Measurements from ENCODE around the gene CLSTN2.

Gene CLSTN2

GRCh38 chr3:140308535-140308934 is 373.6 kb downstream of the CLSTN2 start:
- Histone ChIP-seq H3K4me3 (ENCODE audit: low read length) (no peak overlapping the region), H3K9me3 (replicated peaks; ENCODE audit: low read length) (no peaks in the 10 kb centered on the region), H3K36me3 (ENCODE audit: insufficient read depth, low read length) (no peaks in the 10 kb centered on the region), H3K9ac (ENCODE audit: low read depth, low read length) (no peak overlapping the region), H3K4me2 (ENCODE audit: low read length) (no peak overlapping the region), H3K27me3 (ENCODE audit: control insufficient read depth, insufficient read depth, low read length) (peaks cover 3% of the 10 kb centered on the region), H3K4me1 (ENCODE audit: control insufficient read depth, insufficient read depth, low read length) (no peaks in the 10 kb centered on the region)

- no peak overlapping the region for H3K4me3 ChIP-seq (ENCODE audit: low read length)
- peaks cover 7% of the 10 kb centered on the region for H3K27me3 ChIP-seq (ENCODE audit: control insufficient read depth, insufficient read depth, low read length)
- H3K9ac ChIP-seq (ENCODE audit: low read depth, low read length): no peak overlapping the region
- H3K4me2 ChIP-seq (ENCODE audit: low read length): no peak overlapping the region
- no peaks in the 10 kb centered on the region for H3K4me1 ChIP-seq (ENCODE audit: control insufficient read depth, insufficient read depth, low read length)
- H3K36me3 ChIP-seq (ENCODE audit: insufficient read depth, low read length): no peaks in the 10 kb centered on the region
- no peaks in the 10 kb centered on the region for H3K9me3 ChIP-seq (replicated peaks; ENCODE audit: low read length)
Measured at GRCh38 chr3:140311428-140311827, 376.4 kb downstream of the CLSTN2 start.

DNA sequence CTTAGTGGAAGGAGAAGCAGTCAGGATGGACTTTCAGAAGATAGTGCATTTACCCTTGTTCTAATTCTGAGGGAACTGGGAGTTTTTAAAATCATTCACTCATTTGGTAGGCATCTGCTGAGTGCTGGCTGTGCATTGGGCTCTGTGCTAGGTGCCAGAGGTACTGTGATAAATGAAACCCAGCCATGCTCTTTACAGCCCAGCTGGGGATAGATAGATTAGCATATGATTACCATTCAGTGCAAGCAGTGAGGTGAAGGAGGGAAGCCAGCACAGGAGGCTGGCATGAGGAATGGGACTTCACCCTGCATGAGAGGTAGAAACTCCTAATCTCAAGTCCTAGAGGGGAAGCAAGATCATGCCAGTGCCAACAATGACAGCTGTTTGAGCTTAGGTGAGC is 381.0 kb downstream of the CLSTN2 start:
- H3K9me3 ChIP-seq (replicated peaks; ENCODE audit: low read length): no peaks in the 10 kb centered on the region
- no peaks in the 10 kb centered on the region for H3K36me3 ChIP-seq (ENCODE audit: insufficient read depth, low read length)
- no peaks in the 10 kb centered on the region for H3K4me1 ChIP-seq (ENCODE audit: control insufficient read depth, insufficient read depth, low read length)
- H3K27me3 ChIP-seq (ENCODE audit: control insufficient read depth, insufficient read depth, low read length): peaks cover 13% of the 10 kb centered on the region
- H3K4me3 ChIP-seq (ENCODE audit: low read length): no peak overlapping the region
- no peak overlapping the region for H3K9ac ChIP-seq (ENCODE audit: low read depth, low read length)
- H3K4me2 ChIP-seq (ENCODE audit: low read length): no peak overlapping the region

GRCh38 chr3:140316466-140316865 is 381.5 kb downstream of the CLSTN2 start:
- Histone ChIP-seq H3K9ac (ENCODE audit: low read depth, low read length) (no peak overlapping the region), H3K4me3 (ENCODE audit: low read length) (no peak overlapping the region), H3K9me3 (replicated peaks; ENCODE audit: low read length) (no peaks in the 10 kb centered on the region), H3K36me3 (ENCODE audit: insufficient read depth, low read length) (no peaks in the 10 kb centered on the region), H3K27me3 (ENCODE audit: control insufficient read depth, insufficient read depth, low read length) (peaks cover 17% of the 10 kb centered on the region), H3K4me1 (ENCODE audit: control insufficient read depth, insufficient read depth, low read length) (no peaks in the 10 kb centered on the region), H3K4me2 (ENCODE audit: low read length) (no peak overlapping the region)

- no peak overlapping the region for H3K4me2 ChIP-seq (ENCODE audit: low read length)
- peaks cover 19% of the 10 kb centered on the region for H3K27me3 ChIP-seq (ENCODE audit: control insufficient read depth, insufficient read depth, low read length)
- no peak overlapping the region for H3K9ac ChIP-seq (ENCODE audit: low read depth, low read length)
- no peak overlapping the region for H3K4me3 ChIP-seq (ENCODE audit: low read length)
- no peaks in the 10 kb centered on the region for H3K9me3 ChIP-seq (replicated peaks; ENCODE audit: low read length)
- no peaks in the 10 kb centered on the region for H3K36me3 ChIP-seq (ENCODE audit: insufficient read depth, low read length)
- no peaks in the 10 kb centered on the region for H3K4me1 ChIP-seq (ENCODE audit: control insufficient read depth, insufficient read depth, low read length)
Measured at GRCh38 chr3:140316868-140317400, 381.9 kb downstream of the CLSTN2 start.

DNA sequence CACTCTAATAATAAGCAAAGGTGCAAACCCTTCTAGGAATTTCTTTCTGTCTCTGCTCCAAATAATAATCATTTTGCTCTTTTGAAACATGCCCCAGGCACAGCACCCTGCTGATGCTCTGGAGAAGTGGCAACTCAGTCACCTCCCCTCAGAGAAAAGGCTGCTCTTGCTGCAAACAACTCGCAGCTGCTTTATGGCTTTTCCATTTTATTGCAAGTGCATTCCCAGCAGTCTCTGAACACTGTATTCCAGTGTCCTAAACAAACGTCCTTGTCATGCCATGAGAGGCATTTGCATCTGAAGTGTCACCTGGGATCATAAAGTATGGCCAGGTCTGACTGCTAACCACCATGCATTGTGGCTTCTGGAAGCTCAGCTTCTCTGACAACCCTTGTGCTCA is 384.8 kb downstream of the CLSTN2 start:
- Histone ChIP-seq H3K4me1 (ENCODE audit: control insufficient read depth, insufficient read depth, low read length) (no peaks in the 10 kb centered on the region), H3K27me3 (ENCODE audit: control insufficient read depth, insufficient read depth, low read length) (peaks cover 23% of the 10 kb centered on the region), H3K9me3 (replicated peaks; ENCODE audit: low read length) (no peaks in the 10 kb centered on the region), H3K4me3 (ENCODE audit: low read length) (no peak overlapping the region), H3K36me3 (ENCODE audit: insufficient read depth, low read length) (no peaks in the 10 kb centered on the region), H3K9ac (ENCODE audit: low read depth, low read length) (no peak overlapping the region), H3K4me2 (ENCODE audit: low read length) (no peak overlapping the region)

DNA sequence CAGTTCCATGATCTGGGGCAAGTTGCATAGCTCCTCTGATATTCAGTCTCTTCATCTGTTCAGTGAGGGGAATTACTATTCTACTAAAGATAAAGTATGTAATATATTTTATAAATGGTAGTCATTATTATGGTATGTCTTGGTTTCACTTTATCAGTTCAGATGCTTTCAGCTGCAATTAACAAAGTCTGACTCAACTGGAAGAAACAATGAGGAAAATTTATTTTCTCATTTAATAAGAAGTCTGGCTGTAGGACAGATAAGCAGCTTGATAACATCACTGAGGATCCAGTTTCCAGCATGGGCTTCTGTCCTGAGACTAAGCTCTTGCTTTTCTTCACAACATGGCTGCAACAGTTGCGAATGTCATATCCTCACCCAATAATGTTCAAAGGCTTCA is 388.6 kb downstream of the CLSTN2 start:
- Histone ChIP-seq H3K4me3 (ENCODE audit: low read length) (no peak overlapping the region), H3K4me2 (ENCODE audit: low read length) (no peak overlapping the region), H3K9me3 (replicated peaks; ENCODE audit: low read length) (no peaks in the 10 kb centered on the region), H3K9ac (ENCODE audit: low read depth, low read length) (no peak overlapping the region), H3K27me3 (ENCODE audit: control insufficient read depth, insufficient read depth, low read length) (peaks cover 13% of the 10 kb centered on the region), H3K4me1 (ENCODE audit: control insufficient read depth, insufficient read depth, low read length) (no peaks in the 10 kb centered on the region), H3K36me3 (ENCODE audit: insufficient read depth, low read length) (no peaks in the 10 kb centered on the region)

- Histone ChIP-seq H3K36me3 (ENCODE audit: insufficient read depth, low read length) (no peaks in the 10 kb centered on the region), H3K9me3 (replicated peaks; ENCODE audit: low read length) (no peaks in the 10 kb centered on the region), H3K4me3 (ENCODE audit: low read length) (no peak overlapping the region), H3K9ac (ENCODE audit: low read depth, low read length) (no peak overlapping the region), H3K4me2 (ENCODE audit: low read length) (no peak overlapping the region), H3K4me1 (ENCODE audit: control insufficient read depth, insufficient read depth, low read length) (no peaks in the 10 kb centered on the region), H3K27me3 (ENCODE audit: control insufficient read depth, insufficient read depth, low read length) (peaks cover 4% of the 10 kb centered on the region)
Measured at GRCh38 chr3:140332131-140332530, 397.1 kb downstream of the CLSTN2 start.

GRCh38 chr3:140334132-140334929 is 399.3 kb downstream of the CLSTN2 start:
- no peaks in the 10 kb centered on the region for H3K36me3 ChIP-seq (ENCODE audit: insufficient read depth, low read length)
- no peaks in the 10 kb centered on the region for H3K9me3 ChIP-seq (replicated peaks; ENCODE audit: low read length)
- no peak overlapping the region for H3K9ac ChIP-seq (ENCODE audit: low read depth, low read length)
- no peak overlapping the region for H3K4me2 ChIP-seq (ENCODE audit: low read length)
- H3K4me1 ChIP-seq (ENCODE audit: control insufficient read depth, insufficient read depth, low read length): no peaks in the 10 kb centered on the region
- peaks cover 4% of the 10 kb centered on the region for H3K27me3 ChIP-seq (ENCODE audit: control insufficient read depth, insufficient read depth, low read length)
- no peak overlapping the region for H3K4me3 ChIP-seq (ENCODE audit: low read length)

GRCh38 chr3:140336465-140336864 is 401.5 kb downstream of the CLSTN2 start:
- Histone ChIP-seq H3K9ac (ENCODE audit: low read depth, low read length) (no peak overlapping the region), H3K36me3 (ENCODE audit: insufficient read depth, low read length) (no peaks in the 10 kb centered on the region), H3K4me3 (ENCODE audit: low read length) (no peak overlapping the region), H3K9me3 (replicated peaks; ENCODE audit: low read length) (no peaks in the 10 kb centered on the region), H3K27me3 (ENCODE audit: control insufficient read depth, insufficient read depth, low read length) (peaks cover 4% of the 10 kb centered on the region), H3K4me2 (ENCODE audit: low read length) (no peak overlapping the region), H3K4me1 (ENCODE audit: control insufficient read depth, insufficient read depth, low read length) (no peaks in the 10 kb centered on the region)

GRCh38 chr3:140338916-140339315 is 403.9 kb downstream of the CLSTN2 start:
- Histone ChIP-seq H3K36me3 (ENCODE audit: insufficient read depth, low read length) (no peaks in the 10 kb centered on the region), H3K9ac (ENCODE audit: low read depth, low read length) (no peak overlapping the region), H3K9me3 (replicated peaks; ENCODE audit: low read length) (no peaks in the 10 kb centered on the region), H3K4me2 (ENCODE audit: low read length) (no peak overlapping the region), H3K27me3 (ENCODE audit: control insufficient read depth, insufficient read depth, low read length) (peaks cover 4% of the 10 kb centered on the region), H3K4me3 (ENCODE audit: low read length) (no peak overlapping the region), H3K4me1 (ENCODE audit: control insufficient read depth, insufficient read depth, low read length) (no peaks in the 10 kb centered on the region)

GRCh38 chr3:140341203-140341602 is 406.2 kb downstream of the CLSTN2 start:
- H3K4me2 ChIP-seq (ENCODE audit: low read length): no peak overlapping the region
- H3K27me3 ChIP-seq (ENCODE audit: control insufficient read depth, insufficient read depth, low read length): no peaks in the 10 kb centered on the region
- no peak overlapping the region for H3K9ac ChIP-seq (ENCODE audit: low read depth, low read length)
- no peaks in the 10 kb centered on the region for H3K36me3 ChIP-seq (ENCODE audit: insufficient read depth, low read length)
- H3K4me3 ChIP-seq (ENCODE audit: low read length): no peak overlapping the region
- H3K9me3 ChIP-seq (replicated peaks; ENCODE audit: low read length): no peaks in the 10 kb centered on the region
- H3K4me1 ChIP-seq (ENCODE audit: control insufficient read depth, insufficient read depth, low read length): no peaks in the 10 kb centered on the region
